Trophoblast cell (in vitro differentiated cells and primary cell): ENCODE data around the gene ATP2B3.

Source experiments
- DNase-seq, 2 donors: peaks; one replicate each; pipeline ENCODE4 v3.0.0-alpha.2; 2016
- H2AFZ ChIP-seq: 2 replicates; pipeline ENCODE4 v1.6.1; 2013; ENCODE audit warnings: low read length, moderate library complexity, mild to moderate bottlenecking; ENCODE audit not compliant: insufficient read depth, poor library complexity
- H2AK5ac ChIP-seq: 2 replicates; pipeline ENCODE4 v1.6.1; 2013; ENCODE audit warnings: mild to moderate bottlenecking, low read length
- H2BK120ac ChIP-seq: 2 replicates; pipeline ENCODE4 v1.6.1; 2013; ENCODE audit warnings: low read length, mild to moderate bottlenecking, moderate library complexity; ENCODE audit not compliant: insufficient read depth, poor library complexity
- H2BK12ac ChIP-seq: 2 replicates; pipeline ENCODE4 v1.6.1; 2013; ENCODE audit warnings: mild to moderate bottlenecking, low read length, moderate library complexity
- H2BK5ac ChIP-seq: 2 replicates; pipeline ENCODE4 v1.6.1; 2013; ENCODE audit warnings: low read length, low read depth, moderate library complexity, mild to moderate bottlenecking; ENCODE audit not compliant: poor library complexity
- H3K14ac ChIP-seq: 2 replicates; pipeline ENCODE4 v1.6.1; 2013; ENCODE audit warnings: mild to moderate bottlenecking, low read length
- H3K18ac ChIP-seq: 2 replicates; pipeline ENCODE4 v1.6.1; 2013; ENCODE audit warnings: mild to moderate bottlenecking, low read length
- H3K23ac ChIP-seq: 2 replicates; pipeline ENCODE4 v1.6.1; 2013; ENCODE audit warnings: low read length
- H3K27ac ChIP-seq: 2 replicates; pipeline ENCODE4 v1.5.1; 2013; ENCODE audit warnings: low read depth, mild to moderate bottlenecking, inconsistent platforms, low read length, moderate library complexity
- H3K27me3 ChIP-seq: 2 replicates; pipeline ENCODE4 v1.6.1; 2013; ENCODE audit warnings: inconsistent platforms, mild to moderate bottlenecking, low read length, moderate library complexity; ENCODE audit not compliant: insufficient read depth
- H3K36me3 ChIP-seq, 2 experiments: 1 replicate in 1 of 2; 2 replicates in 1 of 2; pipeline ENCODE4 v1.6.1; 2013; ENCODE audit warnings: low read length in 2 of 2, mild to moderate bottlenecking in 2 of 2, moderate library complexity in 1 of 2; ENCODE audit not compliant: insufficient read depth in 2 of 2, control insufficient read depth in 1 of 2
- H3K4ac ChIP-seq: 2 replicates; pipeline ENCODE4 v1.6.1; 2013; ENCODE audit warnings: low read depth, mild to moderate bottlenecking, low read length, moderate library complexity
- H3K4me1 ChIP-seq, 2 experiments: 1 replicate in 1 of 2; 2 replicates in 1 of 2; pipeline ENCODE4 v1.6.1; 2013; ENCODE audit warnings: low read length in 2 of 2, mild to moderate bottlenecking in 2 of 2, moderate library complexity in 1 of 2; ENCODE audit not compliant: insufficient read depth in 2 of 2, control insufficient read depth in 1 of 2
- H3K4me2 ChIP-seq: 2 replicates; pipeline ENCODE4 v1.6.1; 2013; ENCODE audit warnings: inconsistent platforms, mild to moderate bottlenecking, low read length, moderate library complexity
- H3K4me3 ChIP-seq: 2 replicates; pipeline ENCODE4 v1.5.1; 2013; ENCODE audit warnings: mild to moderate bottlenecking, low read depth, low read length, inconsistent platforms
- H3K79me1 ChIP-seq: one replicate; pipeline ENCODE4 v1.6.1; 2013; ENCODE audit warnings: low read length
- H3K79me2 ChIP-seq: 2 replicates; pipeline ENCODE4 v1.6.1; 2013; ENCODE audit warnings: low read length, mild to moderate bottlenecking; ENCODE audit not compliant: control insufficient read depth, insufficient read depth, poor library complexity
- H3K9ac ChIP-seq: 2 replicates; pipeline ENCODE4 v1.6.1; 2013; ENCODE audit warnings: mild to moderate bottlenecking, low read length
- H3K9me3 ChIP-seq: 2 replicates; pipeline ENCODE4 v1.6.1; 2013; ENCODE audit warnings: low read depth, mild to moderate bottlenecking, control low read depth, inconsistent platforms, low read length; ENCODE audit not compliant: insufficient read depth
- H4K12ac ChIP-seq: 2 replicates; pipeline ENCODE4 v1.6.1; 2013; ENCODE audit warnings: low read depth, mild to moderate bottlenecking, low read length, moderate library complexity
- H4K8ac ChIP-seq: 2 replicates; pipeline ENCODE4 v1.6.1; 2013; ENCODE audit warnings: low read depth, mild to moderate bottlenecking, low read length, moderate library complexity
- H4K91ac ChIP-seq: one replicate; pipeline ENCODE4 v1.6.1; 2013; ENCODE audit warnings: low read depth, mild to moderate bottlenecking, low read length, moderate library complexity
- WGBS: extraction: QIAGEN DNeasy Blood & Tissue Kit; methylation state at CpG from one replicate; pipeline ENCODE4 v1.1.7; 2013; ENCODE audit warnings: missing lambda C conversion rate; ENCODE audit not compliant: insufficient read length, insufficient coverage; ENCODE audit errors: extremely low coverage; 5-methylcytosine and 5-hydroxymethylcytosine counted together

The ATP2B3 gene

DNA sequence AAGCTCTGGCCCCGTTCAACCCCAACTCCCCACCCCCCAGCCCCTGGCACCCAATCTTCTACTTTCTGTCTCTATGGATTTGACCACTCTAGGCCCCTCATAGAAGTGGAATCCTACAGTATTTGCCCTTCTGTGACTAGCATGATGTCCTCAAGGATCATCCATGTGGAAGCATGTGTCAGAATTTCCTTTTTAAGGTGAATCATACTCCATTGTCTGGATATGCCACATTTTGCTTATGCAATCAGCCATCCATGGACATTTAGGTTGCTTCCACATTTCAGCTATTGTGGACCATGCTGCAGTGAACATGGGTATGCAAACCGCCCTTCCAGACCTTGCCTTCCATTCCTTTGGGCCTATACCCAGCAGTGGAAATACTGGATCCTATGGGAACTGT, 66.0 kb downstream of the ATP2B3 start:
- Histone ChIP-seq H3K27ac (no peak overlapping the region), H3K4me1 (no peaks in the 10 kb centered on the region), H3K4me3 (no peak overlapping the region), H4K8ac (no peak overlapping the region), H2AK5ac (no peak overlapping the region), H3K4me2 (no peak overlapping the region), H3K9me3 (no peaks in the 10 kb centered on the region), H3K36me3 (peaks cover 11 to 12% of the 10 kb centered on the region in 2 experiments), H3K4ac (no peak overlapping the region), H3K23ac (no peak overlapping the region), H2BK120ac (no peak overlapping the region), H3K79me1 (no peaks in the 10 kb centered on the region), H3K14ac (no peak overlapping the region), H4K91ac (no peak overlapping the region), H2BK12ac (no peak overlapping the region), H4K12ac (no peak overlapping the region), H3K9ac (no peak overlapping the region), H3K27me3 (no peaks in the 10 kb centered on the region), H3K79me2 (no peaks in the 10 kb centered on the region), H2BK5ac (no peak overlapping the region), H2AFZ (no peak overlapping the region), H3K18ac (no peak overlapping the region)
- WGBS: no CpG with 5 or more reads among the region's 2 CpGs
- DNase-seq: no peak

DNA sequence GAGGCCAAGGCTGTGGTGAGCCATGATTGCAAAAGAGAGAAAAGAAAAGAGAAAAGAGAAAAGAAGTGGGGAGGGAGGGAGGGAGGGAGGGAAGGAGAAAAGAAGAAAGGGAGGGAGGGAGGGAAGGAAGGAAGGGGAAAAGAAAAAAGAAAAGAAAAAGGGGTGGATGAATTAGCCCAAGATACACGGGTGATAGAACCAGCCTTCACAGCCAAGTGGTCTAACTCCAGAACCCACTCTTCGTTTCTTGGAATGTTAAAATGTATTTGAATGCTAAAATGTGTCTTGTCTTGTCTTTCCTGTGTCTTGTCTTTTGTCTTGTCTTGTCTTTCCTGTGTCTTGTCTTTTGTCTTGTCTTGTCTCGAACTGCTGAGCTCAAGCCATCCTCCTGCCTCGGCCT, 68.4 kb downstream of the ATP2B3 start:
- Histone ChIP-seq H3K27ac (no peak overlapping the region), H3K79me2 (no peaks in the 10 kb centered on the region), H3K4ac (no peak overlapping the region), H4K12ac (no peak overlapping the region), H3K9me3 (no peaks in the 10 kb centered on the region), H2BK120ac (no peak overlapping the region), H3K14ac (no peak overlapping the region), H3K4me3 (no peak overlapping the region), H4K91ac (no peak overlapping the region), H3K4me1 (no peaks in the 10 kb centered on the region), H4K8ac (no peak overlapping the region), H2BK5ac (no peak overlapping the region), H3K79me1 (no peaks in the 10 kb centered on the region), H3K27me3 (no peaks in the 10 kb centered on the region), H3K18ac (no peak overlapping the region), H3K4me2 (no peak overlapping the region), H3K23ac (no peak overlapping the region), H3K9ac (no peak overlapping the region), H2BK12ac (no peak overlapping the region), H2AFZ (no peak overlapping the region), H2AK5ac (no peak overlapping the region), H3K36me3 (peaks cover 18 to 24% of the 10 kb centered on the region in 2 experiments)
- DNase-seq: no peak
- no CpG with 5 or more reads among the region's 4 CpGs for WGBS

DNA sequence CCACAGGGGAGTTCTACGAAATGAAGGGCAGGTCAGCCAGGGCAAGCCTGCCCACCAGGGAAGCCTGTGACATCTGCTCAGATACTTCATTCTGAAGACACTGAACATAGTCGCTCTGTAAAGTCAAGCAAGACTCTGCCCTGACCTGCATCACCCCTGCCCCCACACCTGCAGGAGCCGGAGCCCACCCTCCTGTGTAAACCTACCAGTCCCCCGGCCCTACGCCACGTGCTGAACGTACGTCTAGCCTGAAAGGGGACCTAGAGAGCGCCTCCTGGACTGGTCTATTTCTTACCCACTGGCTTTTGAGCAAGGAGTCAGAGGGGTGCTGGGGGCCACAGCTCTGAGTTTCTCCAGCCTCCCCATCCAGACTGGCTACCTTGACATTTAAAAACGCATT, 69.9 kb downstream of the ATP2B3 start:
- no CpG with 5 or more reads among the region's 10 CpGs for WGBS
- no peak for DNase-seq
- H3K4me2 ChIP-seq: no peak overlapping the region

DNA sequence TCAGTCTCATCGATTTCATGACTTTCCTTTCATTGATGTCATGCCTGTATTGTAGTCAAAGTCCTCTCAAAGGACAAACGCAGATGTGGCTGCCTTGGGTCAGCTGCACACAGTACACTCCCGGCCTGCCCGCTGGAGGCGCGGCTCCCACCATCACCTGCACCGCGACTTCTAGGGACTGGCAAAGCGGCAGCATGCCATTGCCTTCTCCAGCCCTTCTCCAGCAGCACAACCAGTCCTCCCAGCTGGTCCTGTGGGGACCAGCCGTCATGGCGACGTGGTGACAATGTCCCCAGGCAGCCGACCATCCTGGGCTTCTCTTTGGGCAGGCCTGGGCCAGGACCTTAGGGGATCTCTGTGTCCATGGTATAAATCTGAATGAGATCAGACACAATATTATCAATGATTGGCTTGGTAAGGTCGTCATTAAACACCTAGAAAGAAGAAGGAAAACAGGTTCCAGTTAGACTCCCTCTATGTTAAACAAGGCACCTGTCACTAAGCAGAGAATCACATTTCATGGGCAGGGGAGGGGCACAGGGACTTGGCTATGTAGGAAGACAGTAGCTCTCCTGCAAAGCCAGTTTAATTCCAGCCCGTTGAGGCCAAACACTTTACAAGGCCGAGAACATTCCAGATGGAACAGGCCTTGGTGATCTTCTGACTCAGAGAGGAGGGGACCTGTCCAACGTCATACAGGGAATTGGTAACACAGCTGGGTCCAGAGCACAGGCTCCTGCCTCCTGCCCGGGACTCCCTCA, 70.8 kb downstream of the ATP2B3 start:
- H3K36me3 ChIP-seq: peaks cover 35 to 44% of the 10 kb centered on the region in 2 experiments
- no peaks in the 10 kb centered on the region for H3K79me2 ChIP-seq
- H2AK5ac ChIP-seq: no peak overlapping the region
- no CpG with 5 or more reads among the region's 18 CpGs for WGBS
- no peak for DNase-seq
- H3K14ac ChIP-seq: no peak overlapping the region
- no peaks in the 10 kb centered on the region for H3K27me3 ChIP-seq
- H3K79me1 ChIP-seq: no peaks in the 10 kb centered on the region
- H4K8ac ChIP-seq: no peak overlapping the region
- no peak overlapping the region for H2BK5ac ChIP-seq
- H3K18ac ChIP-seq: no peak overlapping the region
- no peak overlapping the region for H2AFZ ChIP-seq
- H3K9me3 ChIP-seq: no peaks in the 10 kb centered on the region
- no peak overlapping the region for H3K23ac ChIP-seq
- no peak overlapping the region for H2BK12ac ChIP-seq
- H3K4me1 ChIP-seq: no peaks in the 10 kb centered on the region
- no peak overlapping the region for H4K91ac ChIP-seq
- no peak overlapping the region for H3K27ac ChIP-seq
- no peak overlapping the region for H3K4ac ChIP-seq
- no peak overlapping the region for H3K4me3 ChIP-seq
- H2BK120ac ChIP-seq: no peak overlapping the region
- H4K12ac ChIP-seq: no peak overlapping the region
- no peak overlapping the region for H3K9ac ChIP-seq
- H3K4me2 ChIP-seq: no peak overlapping the region

More for the DNA sequence above, 69.9 kb downstream of the ATP2B3 start:
- no peak overlapping the region for H2BK12ac ChIP-seq
- no peak overlapping the region for H2BK120ac ChIP-seq
- H2AK5ac ChIP-seq: no peak overlapping the region
- no peak overlapping the region for H4K91ac ChIP-seq
- no peak overlapping the region for H3K27ac ChIP-seq
- H4K8ac ChIP-seq: no peak overlapping the region
- H3K27me3 ChIP-seq: no peaks in the 10 kb centered on the region
- H3K4ac ChIP-seq: no peak overlapping the region
- no peak overlapping the region for H3K14ac ChIP-seq
- H3K79me2 ChIP-seq: no peaks in the 10 kb centered on the region
- no peak overlapping the region for H3K23ac ChIP-seq
- no peak overlapping the region for H4K12ac ChIP-seq
- H3K36me3 ChIP-seq: peaks cover 27 to 39% of the 10 kb centered on the region in 2 experiments
- no peaks in the 10 kb centered on the region for H3K9me3 ChIP-seq
- no peak overlapping the region for H3K4me3 ChIP-seq
- no peak overlapping the region for H2BK5ac ChIP-seq
- no peak overlapping the region for H3K18ac ChIP-seq
- H3K79me1 ChIP-seq: no peaks in the 10 kb centered on the region
- H3K4me1 ChIP-seq: no peaks in the 10 kb centered on the region
- H3K9ac ChIP-seq: no peak overlapping the region
- H2AFZ ChIP-seq: no peak overlapping the region
